Osteocyte (in vitro differentiated cells): ENCODE measurements around the gene CTNS. TPM values are rescaled to one million over a fixed set of nuclear protein-coding genes. Genes with fewer than 3 reads are reported as not detected.
A peak's percentile ranks its signal among the peaks of the same experiment; 100 is the strongest.

ENCODE experiments used
- DNase-seq: peaks from one replicate; pipeline ENCODE4 v3.0.0; 2021; ENCODE audit warnings: mixed read lengths; ENCODE audit not compliant: unreplicated experiment; ENCODE audit errors: extremely low spot score
- H3K27ac Mint-ChIP-seq: one replicate; pipeline ENCODE4 v1.8.0; 2021; ENCODE audit warnings: mild to moderate bottlenecking, mixed read lengths; ENCODE audit not compliant: unreplicated experiment
- H3K27me3 Mint-ChIP-seq: one replicate; pipeline ENCODE4 v1.8.0; 2021; ENCODE audit warnings: mixed read lengths; ENCODE audit not compliant: unreplicated experiment
- H3K36me3 Mint-ChIP-seq: one replicate; pipeline ENCODE4 v1.8.0; 2021; ENCODE audit warnings: mixed read lengths; ENCODE audit not compliant: unreplicated experiment
- H3K4me1 Mint-ChIP-seq: one replicate; pipeline ENCODE4 v1.8.0; 2021; ENCODE audit warnings: mixed read lengths; ENCODE audit not compliant: unreplicated experiment
- H3K4me3 Mint-ChIP-seq: one replicate; pipeline ENCODE4 v1.8.0; 2021; ENCODE audit warnings: mild to moderate bottlenecking, moderate library complexity, mixed read lengths; ENCODE audit not compliant: unreplicated experiment
- H3K9me3 Mint-ChIP-seq: one replicate; pipeline ENCODE4 v1.8.0; 2021; ENCODE audit warnings: mixed read lengths; ENCODE audit not compliant: unreplicated experiment
- CTCF ChIP-seq: fragments of 200-600 bp; sonication (generic); IDR thresholded peaks from 2 replicates; pipeline ENCODE4 v1.5.0; 2021; ENCODE audit warnings: antibody characterized with exemption, mild to moderate bottlenecking, moderate library complexity
- total RNA-seq: library from RNA; stranded (reverse); gene quantifications from 2 replicates; pipeline ENCODE4 v1.2.1, GENCODE V29; 2021

The CTNS gene
- total RNA-seq, 1 donor from 2014 or later, result 23.8 TPM

- H3K9me3 Mint-ChIP-seq, result no peaks in the 10 kb centered on the region
- no peak for TF ChIP-seq CTCF
- no peak overlapping the region for H3K27ac Mint-ChIP-seq
- peaks cover 4% of the 10 kb centered on the region for H3K36me3 Mint-ChIP-seq
- no peak for DNase-seq
- no peaks in the 10 kb centered on the region for H3K27me3 Mint-ChIP-seq
- H3K4me1 Mint-ChIP-seq, result no peaks in the 10 kb centered on the region
- no peak overlapping the region for H3K4me3 Mint-ChIP-seq
These were observed 35.9 kb upstream of the CTNS start for GRCh38 chr17:3600529-3601205.

- Mint-ChIP-seq H3K36me3 (peaks cover 4% of the 10 kb centered on the region), H3K4me1 (no peaks in the 10 kb centered on the region), H3K9me3 (no peaks in the 10 kb centered on the region), H3K27ac (no peak overlapping the region), H3K27me3 (no peaks in the 10 kb centered on the region), H3K4me3 (no peak overlapping the region)
- TF ChIP-seq CTCF, result peak; percentile 39
- no peak for DNase-seq
These were observed 34.1 kb upstream of the CTNS start for GRCh38 chr17:3602499-3602898.

GRCh38 chr17:3603119-3603869 lies 33.3 kb upstream of the CTNS start:
- DNase-seq, result no peak
- Mint-ChIP-seq H3K4me1 (no peaks in the 10 kb centered on the region), H3K27me3 (no peaks in the 10 kb centered on the region), H3K36me3 (peaks cover 6% of the 10 kb centered on the region), H3K9me3 (no peaks in the 10 kb centered on the region), H3K4me3 (no peak overlapping the region), H3K27ac (no peak overlapping the region)
- no peak for TF ChIP-seq CTCF

- DNase-seq, result no peak
- no peak overlapping the region for H3K27ac Mint-ChIP-seq
- no peaks in the 10 kb centered on the region for H3K9me3 Mint-ChIP-seq
- no peaks in the 10 kb centered on the region for H3K4me1 Mint-ChIP-seq
- no peak for TF ChIP-seq CTCF
- no peaks in the 10 kb centered on the region for H3K27me3 Mint-ChIP-seq
- peaks cover 10% of the 10 kb centered on the region for H3K36me3 Mint-ChIP-seq
- H3K4me3 Mint-ChIP-seq, result no peak overlapping the region
These were observed 32.7 kb upstream of the CTNS start for GRCh38 chr17:3603870-3604259.

- H3K4me3 Mint-ChIP-seq, result no peak overlapping the region
- no peaks in the 10 kb centered on the region for H3K27me3 Mint-ChIP-seq
- no peak overlapping the region for H3K27ac Mint-ChIP-seq
- H3K4me1 Mint-ChIP-seq, result no peaks in the 10 kb centered on the region
- no peak for DNase-seq
- TF ChIP-seq CTCF, result no peak
- H3K36me3 Mint-ChIP-seq, result peaks cover 18% of the 10 kb centered on the region
- no peaks in the 10 kb centered on the region for H3K9me3 Mint-ChIP-seq
These were observed 26.9 kb upstream of the CTNS start for GRCh38 chr17:3609689-3610088.
